Measurements from ENCODE around the gene PCSK5.
"Not testable (repeated sequence)": the region's sequence is repeated elsewhere in the genome, so short reads cannot be mapped to it uniquely, and the experiment has no call there.

PCSK5 gene

DNA sequence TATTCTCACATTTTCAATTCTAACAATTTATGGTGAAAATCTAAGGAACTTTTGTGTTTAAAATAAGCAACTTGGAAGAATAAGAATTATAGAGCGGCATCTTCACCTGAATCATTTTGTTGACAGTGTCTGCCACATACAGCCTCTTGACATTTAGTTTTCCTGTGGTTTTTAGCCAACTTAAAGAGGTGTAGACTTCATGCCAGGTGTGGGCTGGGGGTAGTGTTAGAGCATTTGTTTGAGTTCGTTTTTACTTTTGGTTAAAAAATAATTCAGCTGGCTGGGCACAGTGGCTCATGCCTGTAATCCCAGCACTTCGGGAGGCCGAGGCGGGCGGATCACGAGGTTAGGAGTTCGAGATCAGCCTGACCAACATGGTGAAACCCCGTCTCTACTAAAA, 72.8 kb downstream of the PCSK5 start:
- not testable (repeated sequence) for DNase-seq (ENCODE audit: low spot score)

DNA sequence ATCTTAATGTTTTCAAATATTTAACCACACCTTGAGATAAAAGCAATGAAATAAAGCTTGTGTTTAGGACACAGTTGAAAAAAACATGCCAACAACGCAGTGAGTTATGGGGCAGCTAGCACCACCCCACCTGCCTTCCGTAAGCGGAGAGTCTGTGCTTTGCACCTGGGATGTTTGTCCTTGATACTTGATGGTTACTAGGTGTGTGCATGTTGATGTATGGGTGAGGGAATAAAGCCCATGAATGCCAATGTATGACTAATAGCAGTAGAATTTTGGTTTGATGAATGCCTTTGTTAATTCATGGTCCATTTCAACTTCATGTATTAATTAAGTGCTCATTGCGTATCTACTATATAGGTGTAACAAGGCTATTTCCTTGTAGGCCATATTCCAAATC, 74.0 kb downstream of the PCSK5 start:
- no peak for DNase-seq (ENCODE audit: low spot score)

DNA sequence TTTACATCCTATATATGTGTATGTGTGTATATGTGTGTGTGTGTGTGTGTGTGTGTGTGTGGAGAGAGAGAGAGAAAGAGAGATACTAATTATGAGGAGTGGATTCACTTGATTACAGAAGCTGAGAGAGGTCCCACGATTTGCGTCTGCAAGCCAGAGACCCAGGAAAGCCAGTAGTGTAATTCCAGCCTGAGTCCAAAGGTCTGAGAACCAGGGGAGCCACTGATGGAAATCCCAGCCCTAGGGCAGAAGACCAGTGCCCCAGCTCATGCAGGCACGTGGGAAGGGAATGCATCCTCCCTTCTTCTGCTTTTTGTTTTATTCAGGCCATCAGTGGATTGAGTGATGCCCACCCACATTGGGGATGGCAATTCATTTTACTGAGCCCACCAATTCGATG, 74.8 kb downstream of the PCSK5 start:
- no peak for DNase-seq (ENCODE audit: low spot score)

DNA sequence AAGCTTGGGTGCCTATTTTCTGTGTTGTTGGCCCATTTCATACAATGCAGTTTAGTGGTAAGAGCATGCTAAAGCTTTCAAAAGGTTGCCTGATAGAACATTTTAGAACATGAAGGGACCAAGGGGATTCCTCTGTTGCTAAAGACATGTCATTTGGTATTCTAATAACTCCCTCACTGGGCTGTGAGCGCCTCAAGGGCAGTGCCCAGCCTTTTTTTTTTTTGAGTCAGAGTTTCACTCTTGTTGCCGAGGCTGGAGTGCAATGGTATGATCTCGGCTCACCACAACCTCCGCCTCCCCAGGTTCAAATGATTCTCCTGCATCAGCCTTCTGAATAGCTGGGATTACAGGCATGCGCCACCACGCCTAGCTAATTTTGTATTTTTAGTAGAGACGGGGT, 77.1 kb downstream of the PCSK5 start:
- no peak for DNase-seq (ENCODE audit: low spot score)

DNA sequence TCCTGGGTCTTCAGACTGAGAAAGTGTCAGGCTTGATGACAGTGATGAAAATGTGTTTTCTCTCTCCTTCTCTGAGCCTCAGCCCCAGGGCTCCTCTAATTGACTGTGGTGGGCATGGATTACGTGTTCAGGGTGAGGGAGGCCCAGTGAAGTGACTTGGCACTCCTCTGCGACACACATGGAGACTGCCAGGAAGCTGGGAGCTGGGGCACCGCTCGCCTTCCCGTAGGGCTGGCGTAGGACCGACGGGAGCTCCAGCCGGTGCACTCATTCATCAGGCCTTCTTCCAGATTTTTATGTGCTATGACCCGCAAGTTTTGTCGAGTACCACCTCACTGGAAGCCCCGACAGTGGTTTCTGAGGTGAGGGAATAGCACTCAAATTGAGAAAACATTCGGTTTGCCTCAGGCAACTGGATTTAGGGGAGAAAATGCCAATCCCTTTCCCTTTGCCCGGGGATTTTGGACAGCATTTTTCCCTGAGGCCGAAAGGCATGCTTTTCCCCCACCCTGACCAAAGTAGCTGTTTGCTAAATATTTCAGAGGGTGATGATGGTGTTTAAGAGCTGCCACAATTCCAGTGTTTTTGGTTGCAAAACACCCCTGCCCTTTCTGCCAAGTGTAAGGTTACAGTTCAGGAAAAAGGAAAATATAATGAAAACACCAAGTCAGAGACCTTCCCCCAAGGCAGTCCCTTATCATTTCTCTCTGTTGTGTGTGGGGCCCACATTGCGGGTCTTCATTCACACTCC, 83.7 kb downstream of the PCSK5 start:
- no peak for DNase-seq (ENCODE audit: low spot score)

DNA sequence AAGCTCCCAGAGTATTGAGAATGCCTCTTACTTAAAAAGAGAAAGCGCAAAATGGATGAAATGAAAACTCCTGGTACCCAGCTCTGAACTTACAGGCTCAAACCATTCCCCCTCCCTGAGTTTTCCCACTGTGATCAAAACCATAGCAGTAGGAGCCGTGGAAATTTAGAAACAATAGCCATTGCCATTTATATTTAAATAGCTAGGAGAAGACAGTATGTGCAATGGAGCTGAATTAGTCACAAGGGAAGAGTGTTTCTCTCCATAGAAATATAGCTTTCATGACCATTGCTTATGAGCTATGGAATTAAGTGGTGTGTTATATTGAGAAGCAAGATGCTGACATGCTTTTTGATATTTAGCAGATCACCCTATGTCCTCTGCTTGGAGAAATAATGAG, 84.6 kb downstream of the PCSK5 start:
- no peak for DNase-seq (ENCODE audit: low spot score)

DNA sequence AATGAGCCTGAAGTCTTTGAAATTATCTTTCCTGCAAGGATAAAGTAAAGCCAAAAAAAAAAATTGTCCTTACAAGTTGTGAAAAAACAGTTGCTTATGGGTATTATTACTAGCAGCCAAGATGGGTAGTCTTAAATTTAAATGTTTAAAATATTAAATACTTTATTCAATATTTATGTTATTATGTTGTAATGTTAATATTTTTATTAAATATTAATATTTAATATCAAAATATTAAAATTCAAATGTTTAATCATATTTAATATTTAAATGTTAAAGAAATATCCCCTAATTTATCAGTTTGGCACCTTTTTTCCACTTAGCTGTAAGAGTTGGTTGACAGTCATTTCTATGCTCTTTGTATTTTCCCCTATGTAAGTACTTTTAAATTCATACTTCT, 86.1 kb downstream of the PCSK5 start:
- DNase-seq (ENCODE audit: low spot score), result no peak

DNA sequence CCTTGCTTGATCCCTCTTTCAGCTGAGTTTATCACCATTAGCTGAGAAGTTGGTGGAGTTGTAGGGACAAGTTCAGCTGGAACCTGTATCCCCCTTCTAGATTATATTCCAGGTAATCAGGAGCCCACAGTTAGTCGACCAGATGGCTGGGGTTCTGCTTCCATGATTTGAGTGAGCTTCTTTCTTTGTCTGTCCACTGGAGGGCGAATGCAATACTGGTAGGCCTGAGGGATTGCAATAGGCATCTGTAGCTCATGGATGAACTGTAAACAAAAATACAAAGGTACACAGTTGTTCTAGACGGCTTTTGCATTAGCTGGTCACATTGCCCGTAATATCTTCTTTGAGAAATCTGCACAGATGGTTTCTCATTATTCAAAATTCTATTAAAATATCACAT, 88.9 kb downstream of the PCSK5 start:
- DNase-seq (ENCODE audit: low spot score), result no peak

DNA sequence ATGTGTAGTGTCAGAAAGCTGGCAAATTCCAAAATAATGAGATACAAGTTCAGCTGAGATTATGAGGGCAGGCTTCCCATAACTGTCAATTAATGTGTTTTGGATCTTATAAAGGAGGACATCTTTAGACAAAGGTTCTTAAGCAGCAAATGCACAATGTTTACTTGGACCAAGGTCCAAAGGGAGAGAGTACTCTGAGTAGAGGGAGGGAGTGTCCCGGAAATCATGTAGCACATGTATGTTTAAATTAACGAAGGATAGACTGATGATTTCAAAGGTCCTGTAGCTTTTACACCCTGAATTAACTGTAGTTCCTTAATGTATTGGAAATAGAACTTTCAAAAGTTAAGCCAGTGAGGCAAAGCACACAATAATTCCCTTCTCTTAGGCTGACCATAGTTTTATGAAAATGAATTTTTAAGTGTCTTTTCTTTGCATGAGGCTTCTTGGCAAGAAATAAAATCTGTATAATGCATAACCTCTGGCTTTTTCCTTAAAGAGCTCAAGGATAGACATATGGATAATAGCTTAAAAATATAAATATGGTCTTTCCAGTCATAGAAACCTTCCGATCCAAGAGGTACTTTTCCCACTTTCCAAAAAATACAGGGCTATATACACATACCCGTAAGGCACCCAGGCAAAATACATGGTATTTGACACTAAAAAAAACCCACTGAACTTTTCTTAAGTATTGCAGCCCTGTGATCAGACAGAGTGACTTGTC, 93.0 kb downstream of the PCSK5 start:
- DNase-seq (ENCODE audit: low spot score), result no peak

DNA sequence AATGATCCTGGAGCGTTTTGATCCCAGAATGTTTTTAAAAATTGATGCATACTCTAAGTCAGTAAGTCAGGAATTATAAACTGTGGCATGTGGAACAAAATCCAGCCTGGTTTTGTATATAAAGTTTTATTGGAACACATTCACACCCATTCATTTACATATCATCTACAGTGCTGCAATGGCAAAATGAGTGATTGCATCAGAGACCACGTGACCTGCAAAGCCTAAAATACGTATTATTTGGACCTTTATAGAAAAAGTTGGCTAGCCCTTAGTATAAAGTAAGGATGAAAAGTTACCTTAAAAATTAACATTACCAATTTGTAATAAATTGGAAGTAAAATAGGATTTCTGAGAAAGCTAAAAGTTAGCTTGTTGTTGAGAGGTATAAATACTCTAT, 95.0 kb downstream of the PCSK5 start:
- DNase-seq (ENCODE audit: low spot score), result no peak

DNA sequence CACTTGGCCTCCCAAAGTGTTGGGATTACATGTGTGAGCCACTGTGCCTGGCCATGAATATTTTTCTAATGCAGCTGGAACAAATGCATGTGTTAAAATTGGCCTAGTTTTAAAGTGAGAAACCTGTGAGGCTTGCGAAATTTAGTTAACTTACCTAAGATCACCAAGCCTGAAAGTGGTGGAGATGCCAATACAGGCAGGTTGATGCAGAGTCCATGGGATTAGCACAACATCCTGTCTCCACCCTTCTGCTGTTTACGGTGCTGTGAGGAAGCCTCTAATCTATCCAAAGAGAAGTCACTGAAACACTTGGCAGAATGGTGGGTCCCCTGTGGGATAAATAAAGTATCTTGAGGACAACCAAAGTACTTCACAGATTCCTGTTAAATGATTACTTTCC, 98.2 kb downstream of the PCSK5 start:
- DNase-seq (ENCODE audit: low spot score), result no peak

DNA sequence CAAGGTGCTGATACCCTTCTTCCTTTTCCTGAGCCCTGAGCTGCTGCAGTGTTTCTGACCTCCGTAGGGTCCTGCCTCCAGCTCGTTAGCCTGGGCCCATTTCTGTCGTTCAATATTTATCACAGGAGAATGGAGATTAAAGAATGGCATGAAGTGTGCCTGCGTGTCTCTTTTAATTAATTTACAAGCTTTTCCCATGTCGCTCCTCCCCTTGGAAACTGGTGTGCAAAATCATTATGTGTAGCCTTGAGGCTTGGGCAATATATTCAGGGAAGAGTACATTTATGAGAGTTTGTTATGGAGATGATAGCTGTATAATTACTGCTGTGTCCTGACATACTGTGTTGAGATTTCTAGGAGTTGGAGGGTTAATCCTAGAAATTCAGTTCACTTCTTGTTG, 99.7 kb downstream of the PCSK5 start:
- no peak for DNase-seq (ENCODE audit: low spot score)

DNA sequence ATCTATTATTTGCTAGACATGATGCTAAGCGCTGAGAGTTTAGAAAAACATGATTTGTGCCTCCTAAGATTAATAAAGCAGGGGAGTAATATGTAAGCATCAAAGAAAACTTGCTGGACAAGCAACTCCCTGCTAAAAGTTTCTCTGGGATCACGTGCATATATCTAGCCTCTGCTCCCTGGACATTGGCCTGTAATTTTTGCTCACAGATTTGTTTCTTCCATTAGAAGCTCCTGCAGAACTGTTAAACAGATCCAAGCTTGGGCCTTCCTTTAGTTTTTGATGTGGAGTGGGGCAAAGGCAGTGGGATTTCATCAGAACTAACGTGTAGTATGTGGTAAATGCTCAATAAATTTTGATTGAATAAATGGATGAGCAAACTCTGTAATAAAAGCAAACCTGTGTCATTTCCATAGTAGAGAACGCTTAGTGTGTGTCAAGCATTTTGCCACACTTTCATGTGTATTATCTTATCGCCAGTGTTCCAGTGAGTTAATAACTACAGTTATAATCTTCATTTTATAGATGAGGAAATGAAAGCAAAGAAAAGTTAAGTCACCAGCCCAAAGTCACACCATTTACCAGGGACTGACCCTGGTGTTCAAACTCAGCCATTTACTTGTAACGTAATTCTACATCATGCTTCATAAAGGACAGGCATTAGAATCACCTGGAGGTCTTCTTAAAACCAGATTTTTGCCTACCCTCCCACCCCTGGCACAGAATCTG, 100.3 kb downstream of the PCSK5 start:
- DNase-seq (ENCODE audit: low spot score), result no peak

DNA sequence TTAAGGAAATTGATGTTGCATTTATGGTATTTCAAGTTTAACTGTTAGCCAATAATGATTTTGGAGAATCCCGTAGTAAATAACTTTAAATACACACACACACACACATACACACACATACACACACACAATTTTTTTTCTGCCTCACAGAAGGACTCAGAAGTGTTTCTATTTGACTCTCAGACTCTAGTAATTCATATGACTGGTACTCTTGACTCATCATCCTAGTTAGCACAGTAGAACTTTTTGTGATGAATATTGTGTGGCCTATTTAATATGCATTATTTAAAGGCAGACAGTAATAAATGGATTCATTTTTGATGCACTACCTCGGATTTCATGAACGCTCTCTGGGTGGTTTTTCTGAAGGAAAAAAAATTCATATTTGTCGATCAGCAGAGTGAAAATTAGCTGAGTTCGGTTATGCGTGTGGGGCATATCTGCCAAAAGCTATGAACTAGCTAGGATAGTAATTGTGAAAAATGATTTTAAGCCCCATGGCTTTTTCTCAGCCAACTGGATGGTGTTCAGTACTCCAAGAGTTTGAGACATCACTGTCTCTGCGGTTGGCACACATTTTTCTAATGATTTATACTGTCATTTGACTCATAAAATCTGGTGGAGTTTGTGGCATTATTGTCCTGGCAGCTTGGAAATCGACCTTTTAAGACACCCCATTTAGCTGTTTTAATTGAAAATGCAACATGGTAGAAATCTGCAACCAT, 102.2 kb downstream of the PCSK5 start:
- DNase-seq (ENCODE audit: low spot score), result no peak

DNA sequence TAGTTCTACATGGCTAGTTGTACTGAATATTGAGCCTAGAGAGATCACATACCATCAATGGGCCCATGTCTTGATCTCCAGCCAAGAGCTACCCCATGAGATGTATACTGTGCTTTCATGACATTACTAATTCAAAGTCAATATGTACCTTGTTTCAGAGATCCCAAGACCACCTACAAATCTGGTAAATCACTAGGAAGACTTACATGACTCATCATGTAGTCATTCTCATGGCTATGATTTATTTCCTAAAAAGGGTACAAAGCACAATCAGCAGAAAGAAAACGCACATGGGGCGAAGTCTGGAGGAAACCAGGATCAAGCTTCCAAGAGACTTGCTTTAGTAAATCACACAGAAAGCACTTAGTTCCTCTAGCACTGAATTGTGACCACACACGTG, 103.0 kb downstream of the PCSK5 start:
- peak; percentile 84 for DNase-seq (ENCODE audit: low spot score)

DNA sequence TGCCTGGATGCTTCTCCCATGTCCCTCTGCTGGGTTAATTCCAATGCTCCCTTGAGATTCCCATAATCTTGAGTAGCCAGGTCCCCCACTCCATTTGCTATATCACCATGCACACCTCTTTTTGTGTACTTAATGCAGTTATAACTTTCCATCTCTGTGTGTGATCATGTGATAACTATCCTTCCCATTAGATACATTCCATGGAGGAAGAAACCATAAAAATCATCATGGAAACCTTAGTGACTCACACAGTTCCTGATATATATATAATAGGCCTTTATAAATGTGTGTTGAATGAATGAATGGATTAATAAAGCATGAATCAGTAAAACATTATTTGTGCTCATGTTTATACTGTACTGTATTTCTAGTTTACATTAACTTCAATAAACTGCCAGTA, 104.6 kb downstream of the PCSK5 start:
- no peak for DNase-seq (ENCODE audit: low spot score)

DNA sequence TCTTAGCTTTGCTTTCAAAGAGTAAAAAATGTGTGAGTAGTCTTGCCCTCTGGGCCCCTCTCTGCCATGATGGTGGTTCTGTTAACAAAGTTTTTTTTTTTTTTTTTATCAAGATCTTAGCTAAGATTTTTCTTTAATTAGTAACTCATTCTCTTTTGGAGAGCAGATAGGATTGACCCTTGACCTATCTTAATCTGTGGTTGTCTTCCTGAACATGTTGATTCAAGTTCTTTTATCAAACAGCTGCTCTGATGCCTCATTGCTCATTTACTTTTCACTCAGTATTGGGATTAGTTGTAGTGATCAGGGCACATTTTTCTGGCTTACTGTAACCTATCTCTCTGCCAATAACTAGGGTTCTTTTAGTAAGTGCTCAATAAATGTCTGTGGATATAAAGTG, 106.3 kb downstream of the PCSK5 start:
- DNase-seq (ENCODE audit: low spot score), result no peak

DNA sequence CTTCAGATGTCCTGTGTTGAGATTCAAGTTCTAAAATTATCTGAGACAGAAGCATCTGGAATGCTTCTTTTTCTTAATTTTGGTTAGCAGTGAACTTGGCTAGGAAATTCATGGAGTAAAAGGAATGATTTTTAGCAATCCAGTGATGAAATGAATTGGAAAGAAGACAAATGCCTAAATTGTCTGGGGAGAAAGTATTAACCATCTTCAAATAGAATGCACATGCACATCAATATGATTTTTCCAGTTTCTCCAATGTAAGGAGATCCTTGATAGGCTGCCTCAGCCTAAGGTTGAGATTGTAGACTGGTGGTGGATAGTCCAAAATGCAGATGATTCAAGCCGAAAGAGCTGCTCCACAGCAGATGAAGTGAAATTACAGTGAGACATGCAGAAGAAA, 106.7 kb downstream of the PCSK5 start:
- DNase-seq (ENCODE audit: low spot score), result no peak

DNA sequence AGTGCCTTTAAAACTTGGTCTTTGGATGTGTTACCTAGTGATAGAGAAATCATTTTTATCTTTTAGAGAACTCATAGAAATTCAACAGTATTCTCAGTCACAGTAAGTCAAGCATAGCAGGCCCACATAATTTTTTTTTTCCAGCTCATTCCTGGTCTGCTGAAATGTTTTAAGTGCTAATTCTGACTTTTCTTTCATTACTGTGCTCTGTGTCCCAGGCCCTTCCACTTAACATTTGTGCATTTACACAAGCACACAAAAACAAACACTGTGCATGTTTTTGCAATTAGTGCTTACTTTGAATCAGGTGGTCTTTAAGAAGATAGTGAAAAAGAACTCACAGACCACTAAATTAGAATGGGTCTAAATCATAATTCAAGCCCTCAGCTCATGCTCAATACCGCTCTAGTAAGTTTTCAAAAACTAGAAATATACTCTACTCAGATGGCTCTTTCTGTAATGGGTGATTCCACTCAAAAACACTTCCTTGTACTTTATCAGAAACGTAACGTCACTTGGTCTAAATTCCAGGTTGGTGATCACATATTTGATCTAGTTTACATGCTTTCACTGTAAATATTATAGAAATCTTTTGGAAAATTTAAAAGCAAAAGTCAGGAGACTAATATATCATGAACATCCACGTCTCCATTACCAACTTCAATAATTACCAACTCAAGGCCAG, 107.8 kb downstream of the PCSK5 start:
- no peak for DNase-seq (ENCODE audit: low spot score)

DNA sequence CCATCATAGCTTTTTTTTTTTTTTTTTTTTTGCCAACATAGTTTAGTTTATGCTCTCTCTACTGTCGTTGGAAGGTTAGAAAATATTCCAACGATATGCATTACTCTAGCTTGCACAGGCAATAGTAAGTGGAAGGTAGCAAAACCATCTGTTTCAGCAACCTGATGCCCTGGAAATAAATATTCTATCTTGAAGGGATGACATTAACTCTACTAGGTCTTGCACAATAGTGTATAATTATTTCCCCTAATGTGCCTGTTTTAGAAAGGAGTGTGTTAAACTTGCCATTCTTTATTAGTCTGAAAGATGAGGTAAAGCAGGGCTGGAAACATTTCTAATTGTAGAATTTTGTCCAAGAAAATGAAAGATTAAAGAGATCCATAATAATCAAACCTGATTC, 111.0 kb downstream of the PCSK5 start:
- DNase-seq (ENCODE audit: low spot score), result no peak

DNA sequence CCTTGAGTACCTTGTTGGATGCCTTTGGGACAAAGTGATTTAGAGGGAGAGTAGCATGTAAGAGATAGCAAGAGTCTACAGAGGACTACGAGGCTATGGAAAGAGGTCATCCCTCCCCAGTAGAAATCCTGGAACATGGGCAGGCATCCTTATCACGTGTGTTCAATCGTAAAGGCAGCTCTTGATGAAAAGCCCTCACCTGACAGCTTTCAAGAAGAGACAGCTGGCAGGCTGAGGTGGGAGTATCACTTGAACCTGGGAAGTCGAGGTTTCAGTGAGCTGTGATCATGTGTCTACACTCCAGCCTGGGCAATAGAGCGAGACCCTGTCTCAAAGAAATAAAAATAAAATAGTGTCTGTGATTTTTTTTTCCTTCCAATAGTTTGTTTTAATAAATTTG, 112.6 kb downstream of the PCSK5 start:
- DNase-seq (ENCODE audit: low spot score), result no peak

DNA sequence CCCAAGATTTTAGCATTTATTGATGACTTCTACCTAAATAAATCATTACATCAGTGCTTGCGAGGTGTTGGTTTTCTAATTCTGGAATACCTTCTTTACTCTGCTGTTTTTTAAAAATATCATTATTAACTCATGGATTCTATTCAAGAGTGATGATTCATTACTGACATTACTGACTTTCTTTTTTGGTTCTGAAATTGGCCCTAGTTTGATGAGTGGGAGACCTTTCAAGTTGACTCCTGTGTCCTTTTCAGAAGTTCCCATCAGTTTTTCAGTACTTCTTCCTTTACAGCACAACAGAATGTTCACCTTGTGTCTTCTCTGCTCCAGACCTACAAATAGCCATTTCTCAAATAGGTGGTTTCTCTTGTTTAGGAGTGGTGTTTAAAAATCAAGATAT, 114.1 kb downstream of the PCSK5 start:
- DNase-seq (ENCODE audit: low spot score), result no peak

Data from kidney capillary endothelial cell (primary cell).